HPDE6-E6E7 (cell line): ENCODE results near the gene TDO2.
A peak's percentile ranks its signal among the peaks of the same experiment; 100 is the strongest.
"Not testable (repeated sequence)": the region's sequence is repeated elsewhere in the genome, so short reads cannot be mapped to it uniquely, and the experiment has no call there.

Source experiments
- DNase-seq: peaks from one replicate; pipeline ENCODE4 v3.0.0; 2011; ENCODE audit warnings: missing footprints; ENCODE audit errors: extremely low spot score

Gene TDO2

DNA sequence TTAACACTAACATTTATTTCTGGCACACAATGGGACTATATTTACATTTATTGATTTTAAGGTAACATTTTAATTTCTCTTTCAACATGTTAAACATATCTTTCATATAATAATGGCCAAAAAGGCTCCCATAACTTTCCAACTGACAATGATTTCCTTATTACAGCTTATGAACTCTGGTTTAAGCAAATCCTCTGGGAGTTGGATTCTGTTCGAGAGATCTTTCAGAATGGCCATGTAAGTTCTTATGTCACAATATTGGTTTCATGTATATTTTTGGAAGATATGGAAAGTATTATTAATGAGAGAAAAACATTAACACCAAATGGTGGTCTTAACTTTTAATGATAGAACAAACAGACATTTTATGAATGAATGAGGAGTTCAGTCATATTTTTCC is 4.1 kb downstream of the TDO2 start:
- no peak for DNase-seq

DNA sequence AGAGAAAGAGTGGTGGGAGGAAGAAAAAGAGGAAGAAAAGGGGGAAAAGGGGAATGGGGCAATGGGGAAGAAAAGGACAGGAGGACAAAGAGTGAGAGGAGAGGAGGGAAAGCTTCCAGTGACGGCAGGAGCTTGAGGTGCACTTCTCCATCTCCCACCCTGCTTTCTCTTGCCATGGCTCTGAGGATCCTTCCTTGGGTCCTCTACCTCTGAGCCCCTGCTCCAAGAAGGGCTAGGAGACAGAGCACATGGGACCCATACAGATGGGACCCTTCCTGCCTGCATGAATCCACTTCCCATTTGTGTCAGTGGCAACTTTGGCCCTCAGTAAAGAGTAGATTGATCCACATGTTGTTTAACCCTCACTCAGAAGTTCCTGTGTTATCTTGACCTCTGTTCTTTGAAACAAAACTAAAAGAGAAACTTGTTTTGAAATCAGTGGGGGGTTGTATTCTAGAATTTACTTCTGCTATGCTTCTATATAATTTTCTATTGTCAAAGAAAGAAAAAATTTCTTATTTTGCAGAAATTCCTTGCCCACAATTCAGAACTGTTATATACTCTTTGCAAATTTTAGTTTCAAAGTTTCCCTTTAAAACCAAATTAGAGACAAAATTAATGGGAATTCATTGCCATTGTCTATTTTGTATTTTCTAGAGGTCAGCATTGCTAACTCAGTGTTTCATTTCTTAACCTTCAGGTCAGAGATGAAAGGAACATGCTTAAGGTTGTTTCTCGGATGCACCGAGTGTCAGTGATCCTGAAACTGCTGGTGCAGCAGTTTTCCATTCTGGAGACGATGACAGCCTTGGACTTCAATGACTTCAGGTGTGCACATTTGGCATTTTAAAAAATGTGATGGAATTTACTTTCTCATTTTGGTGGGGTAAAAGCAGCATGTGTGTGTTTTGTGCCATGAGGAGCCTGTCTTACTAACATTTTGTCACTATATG is 5.0 kb downstream of the TDO2 start:
- no peak for DNase-seq

DNA sequence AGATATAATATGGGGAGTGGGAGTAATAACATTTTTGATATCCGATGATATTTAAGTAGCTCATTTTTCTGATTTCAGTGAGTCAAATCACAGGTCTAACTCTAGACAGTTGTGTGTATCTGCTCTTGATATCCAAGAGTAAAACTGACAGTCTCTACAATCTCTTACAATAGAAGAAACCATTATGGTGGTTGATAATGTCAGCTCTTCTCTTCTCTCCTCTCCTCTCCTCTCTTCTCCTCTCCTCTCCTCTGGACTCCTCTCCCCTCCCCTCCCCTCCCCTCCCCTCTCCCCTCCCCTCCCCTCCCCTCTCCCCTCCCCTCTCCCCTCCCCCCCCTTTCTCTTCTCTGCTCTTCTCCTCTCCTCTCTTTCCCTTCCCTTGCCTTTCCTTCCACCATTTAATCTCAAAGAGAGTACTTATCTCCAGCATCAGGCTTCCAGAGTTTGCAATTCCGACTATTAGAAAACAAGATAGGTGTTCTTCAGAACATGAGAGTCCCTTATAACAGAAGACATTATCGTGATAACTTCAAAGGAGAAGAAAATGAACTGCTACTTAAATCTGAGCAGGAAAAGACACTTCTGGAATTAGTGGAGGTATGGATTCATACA is 6.2 kb downstream of the TDO2 start:
- DNase-seq = no peak

DNA sequence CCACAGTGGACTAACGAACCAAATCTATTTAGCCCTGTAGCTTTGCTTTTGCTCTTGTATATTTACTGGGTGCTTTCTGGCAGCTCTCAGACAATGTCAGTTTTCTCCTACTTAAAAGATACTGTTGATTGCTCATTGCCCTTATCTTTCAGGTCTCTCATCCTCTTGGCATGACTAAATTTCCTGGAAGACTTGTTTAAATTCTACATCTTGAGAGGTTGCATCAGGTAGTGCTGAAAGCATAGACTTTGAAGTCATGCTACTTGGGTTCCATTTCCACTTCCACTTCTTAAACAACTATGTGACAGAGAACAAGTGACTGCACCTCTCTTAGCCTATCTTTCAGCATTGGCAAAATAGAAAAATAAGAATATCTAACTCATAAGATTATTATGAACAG is 8.4 kb downstream of the TDO2 start:
- DNase-seq = no peak

DNA sequence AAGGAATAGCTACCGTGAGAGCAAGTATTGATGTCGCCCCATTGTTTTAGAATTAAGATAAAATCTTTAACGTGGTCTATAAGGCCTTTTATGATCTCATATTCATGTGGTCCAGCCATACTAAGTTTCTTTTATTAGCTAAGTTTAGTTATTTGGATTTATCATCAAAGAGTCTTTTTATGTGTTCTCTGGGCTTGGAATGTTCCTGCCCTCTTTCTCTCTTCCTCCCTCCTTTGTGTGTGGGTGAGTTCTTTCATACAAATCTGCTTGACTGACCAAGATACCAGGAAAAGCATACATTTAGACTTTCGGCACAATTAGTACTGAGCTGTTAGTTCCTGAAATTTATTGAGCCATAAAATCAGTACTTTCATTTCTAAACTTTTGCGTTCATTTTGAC is 11.3 kb downstream of the TDO2 start:
- DNase-seq = no peak

DNA sequence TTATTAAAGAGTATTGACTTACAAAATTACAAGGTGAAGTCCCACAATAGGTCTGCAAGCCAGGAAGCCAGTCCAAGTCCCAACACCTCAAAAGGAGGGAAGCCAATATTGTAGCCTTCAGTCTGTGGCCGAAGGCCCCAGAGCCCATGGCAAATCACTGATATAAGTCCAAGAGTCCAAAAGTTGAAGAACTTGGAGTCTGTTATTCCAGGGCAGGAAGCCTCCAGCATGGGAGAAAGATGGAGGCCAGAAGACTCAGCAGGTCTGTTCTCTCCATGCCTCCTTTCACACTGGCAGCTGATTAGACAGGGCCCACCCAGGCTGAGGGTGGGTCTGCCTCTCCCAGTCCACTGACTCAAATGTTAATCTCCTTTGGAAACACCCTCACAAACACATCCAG is 18.1 kb downstream of the TDO2 start:
- DNase-seq = no peak

DNA sequence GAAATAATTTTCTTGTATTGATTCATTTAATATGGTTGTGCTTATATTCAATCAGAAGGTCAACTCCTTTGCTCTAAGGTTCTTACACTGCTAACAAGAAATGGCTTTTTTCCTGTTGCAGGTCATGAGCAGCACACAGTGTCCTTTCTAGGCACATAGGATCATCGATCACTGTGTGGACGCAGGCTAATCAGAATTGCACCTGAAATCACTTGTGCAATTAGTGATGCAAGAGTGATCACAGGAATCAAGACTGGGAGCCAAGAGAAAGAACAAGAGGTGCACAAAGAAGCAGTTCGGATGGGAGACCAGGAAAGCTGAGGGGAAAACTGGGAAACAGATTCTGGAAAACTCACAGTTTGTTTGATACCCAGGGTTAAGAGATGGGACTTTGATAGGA is 21.1 kb downstream of the TDO2 start:
- DNase-seq = no peak

DNA sequence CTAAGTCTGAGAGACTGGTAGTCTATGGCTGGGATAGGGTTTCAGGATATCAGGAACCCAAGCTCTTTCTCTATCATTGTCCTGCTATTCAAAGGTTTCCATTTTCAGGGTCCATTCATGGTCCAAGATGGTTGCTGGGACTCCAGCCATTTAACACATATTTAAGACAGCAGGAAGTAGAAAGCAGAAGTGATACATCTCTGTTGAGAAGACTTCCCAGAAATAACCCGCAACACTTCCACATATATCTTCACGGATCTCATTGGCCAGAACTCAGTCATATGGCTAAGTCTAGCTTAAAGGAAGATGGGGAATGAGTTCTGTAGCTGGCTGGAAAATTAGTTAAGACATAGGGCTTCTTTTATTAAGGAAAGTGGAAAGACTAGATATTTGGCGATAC is 26.3 kb downstream of the TDO2 start:
- no peak for DNase-seq

DNA sequence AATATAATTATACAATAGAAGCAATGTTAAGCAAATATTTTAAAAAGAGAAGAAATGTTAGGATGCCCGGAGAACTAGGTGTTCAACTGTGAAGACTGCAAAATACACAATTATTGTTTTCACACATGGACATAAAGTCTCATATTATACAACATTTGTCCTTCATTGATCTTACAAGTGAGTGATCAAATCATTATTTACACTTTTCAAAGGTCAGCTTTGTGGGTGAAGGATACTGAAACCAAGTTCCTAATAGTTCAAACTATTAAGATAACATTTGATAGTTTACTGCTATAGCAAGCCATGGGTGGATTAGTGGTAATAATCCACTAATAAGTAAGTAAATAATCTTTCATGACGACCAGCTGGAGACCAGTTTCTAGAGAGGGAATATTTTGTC is 26.8 kb downstream of the TDO2 start:
- no peak for DNase-seq

DNA sequence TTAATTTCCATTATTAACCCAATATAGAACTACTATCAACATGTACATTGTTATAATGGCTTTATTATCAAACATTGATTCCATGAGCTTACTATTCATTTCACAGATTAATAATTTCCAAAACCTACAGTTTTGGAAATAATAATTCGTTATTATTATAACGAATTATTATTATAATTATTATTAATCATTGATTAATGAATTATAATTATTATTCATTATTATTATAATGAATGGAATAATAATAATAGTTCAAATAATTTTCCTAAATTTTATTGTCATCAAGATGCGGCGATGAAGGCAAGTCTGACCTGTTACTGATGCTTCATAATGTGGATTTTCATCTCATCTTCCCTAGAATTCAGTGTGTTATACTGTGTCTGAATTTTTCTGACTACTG is 28.1 kb downstream of the TDO2 start:
- no peak for DNase-seq

DNA sequence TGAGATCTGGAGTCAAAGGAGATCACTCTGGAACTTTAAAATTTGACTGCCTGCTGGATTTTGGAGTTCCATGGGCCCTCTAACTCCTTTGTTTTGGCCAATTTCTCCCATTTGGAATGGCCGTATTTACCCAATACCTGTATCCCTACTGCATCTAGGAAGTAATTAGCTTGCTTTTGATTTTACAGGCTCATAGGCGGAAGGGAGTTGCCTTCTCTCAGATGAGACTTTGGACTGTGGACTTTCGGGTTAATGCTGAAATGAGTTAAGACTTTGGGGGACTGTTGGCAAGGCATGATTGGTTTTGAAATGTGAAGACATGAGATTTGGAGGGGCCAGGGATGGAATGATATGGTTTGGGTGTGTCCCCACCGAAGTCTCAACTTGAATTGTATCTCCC is 31.1 kb downstream of the TDO2 start:
- DNase-seq = not testable (repeated sequence)

DNA sequence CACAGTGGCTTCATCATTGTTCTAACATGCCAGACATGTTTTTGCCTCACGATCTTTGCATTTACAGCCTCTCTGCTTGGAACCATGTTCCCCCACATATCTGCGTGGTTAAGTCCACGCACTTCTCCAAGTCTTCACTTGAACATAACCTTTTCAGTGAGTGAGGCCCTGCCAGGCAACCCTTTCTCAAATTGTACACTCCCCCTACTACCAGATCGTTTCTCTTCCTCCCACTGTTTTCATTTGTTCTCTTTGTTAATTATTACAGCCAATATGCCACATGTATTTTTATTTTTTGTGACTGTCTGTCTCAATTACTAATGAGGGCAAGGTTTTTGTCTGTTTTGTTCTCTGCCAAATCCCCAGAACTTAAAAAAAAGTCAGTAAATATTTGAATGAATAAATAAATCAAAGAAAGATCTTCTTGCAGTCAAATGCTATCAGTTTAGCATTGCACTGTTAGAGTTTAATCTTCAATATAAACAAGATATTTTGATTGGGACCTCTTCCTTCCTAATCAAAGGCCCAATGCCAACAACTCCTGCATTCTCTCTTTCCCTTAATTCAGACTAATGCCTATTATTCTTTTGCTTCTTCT is 32.0 kb downstream of the TDO2 start:
- DNase-seq = no peak

DNA sequence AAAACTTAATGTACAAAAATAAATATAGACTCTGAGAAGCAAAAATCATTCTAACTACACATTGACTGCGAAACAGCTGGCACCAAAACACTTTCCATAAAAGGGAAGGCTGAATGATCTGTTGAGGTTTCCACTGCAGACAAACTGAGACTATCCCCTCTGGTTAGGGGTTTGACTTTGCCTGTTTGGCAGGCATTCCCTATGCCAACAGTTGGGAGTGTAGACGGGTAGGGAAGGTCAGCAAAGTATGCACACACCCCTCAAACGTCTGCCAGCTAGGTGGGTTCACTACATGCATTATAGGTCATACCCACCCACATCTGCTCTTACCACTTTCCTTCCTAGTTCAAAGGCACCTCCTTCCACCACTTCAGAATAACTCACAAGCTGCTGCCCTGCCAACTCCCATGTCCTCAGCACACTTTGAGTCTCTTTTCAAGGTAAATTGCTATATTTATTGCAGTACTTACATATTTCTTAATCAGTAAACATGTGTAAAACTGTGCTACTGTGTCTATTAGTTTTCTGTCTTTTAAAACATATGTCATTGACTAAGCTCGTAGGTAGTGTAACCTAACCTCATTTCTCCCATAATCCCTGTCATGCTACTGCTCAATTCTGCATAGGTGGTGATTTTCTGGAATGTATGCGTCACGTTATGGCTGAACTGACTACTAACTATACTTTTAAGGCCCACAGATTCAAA is 37.7 kb downstream of the TDO2 start:
- DNase-seq = no peak

DNA sequence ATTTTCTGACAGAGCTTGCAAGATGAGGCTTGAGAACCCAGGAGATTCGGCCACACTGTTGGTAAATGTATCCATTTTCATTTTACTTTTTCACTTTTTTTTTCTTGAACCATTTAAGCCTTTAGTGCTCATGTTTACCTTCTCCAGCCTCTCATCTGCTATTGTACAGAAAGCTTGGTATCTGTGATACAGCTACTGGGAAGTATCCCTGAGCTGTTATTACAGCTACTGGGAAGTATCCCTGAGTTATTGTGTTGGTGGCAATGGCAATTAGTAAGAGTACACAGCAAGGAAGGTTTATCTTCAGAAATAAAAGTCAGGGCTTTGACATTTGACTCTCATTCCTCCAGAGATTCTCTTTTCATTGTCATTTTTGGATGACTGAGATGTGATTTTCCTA is 38.3 kb downstream of the TDO2 start:
- DNase-seq = no peak

DNA sequence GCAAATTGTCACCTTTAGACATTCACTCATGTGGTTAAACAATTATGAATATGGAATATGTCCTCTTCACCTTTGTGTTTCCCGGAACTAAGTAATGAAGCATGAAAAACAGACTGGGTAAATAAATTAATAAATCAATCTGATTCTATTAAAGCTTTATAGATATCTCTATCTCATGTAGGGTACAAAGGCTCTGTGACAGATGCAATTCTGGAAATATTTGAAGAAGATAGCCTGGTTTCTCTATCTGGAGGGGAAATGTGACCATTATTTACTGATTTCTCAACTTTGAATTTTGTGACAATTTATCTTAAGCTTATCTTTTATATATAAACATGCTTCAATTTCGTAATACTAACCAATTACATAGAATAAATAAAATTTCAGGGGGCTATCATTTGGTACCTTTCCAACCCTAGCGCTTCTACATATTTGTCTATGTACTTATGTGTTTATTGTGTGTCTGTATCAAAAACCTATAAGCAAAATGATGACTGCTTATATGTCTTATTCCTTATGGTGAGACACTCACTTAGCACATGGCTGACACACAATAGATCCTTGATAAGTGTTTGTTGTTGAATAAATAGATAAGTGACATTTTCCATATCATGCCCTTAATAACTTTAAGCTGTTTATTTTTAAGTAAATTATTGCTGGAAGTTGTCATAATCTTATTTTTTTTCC is 40.3 kb downstream of the TDO2 start:
- DNase-seq = no peak

DNA sequence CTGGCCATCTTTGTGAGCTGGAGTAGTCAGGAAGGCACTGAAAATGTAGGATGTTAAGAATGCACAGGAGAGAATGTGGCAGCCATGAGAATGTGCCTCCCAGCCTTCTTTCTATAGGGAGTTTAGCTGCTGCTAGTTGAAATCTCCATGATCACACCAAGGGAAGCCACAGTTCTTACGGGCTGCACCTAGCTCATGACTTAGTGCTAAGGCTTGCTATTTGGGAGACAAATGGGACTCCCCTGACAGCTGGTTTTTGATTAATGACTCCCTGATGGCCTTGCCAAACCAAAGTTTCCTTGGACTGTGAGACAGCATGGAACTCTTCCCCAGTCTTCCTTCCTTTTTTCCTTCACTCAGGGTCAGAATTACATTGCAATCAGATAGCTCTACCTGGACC is 41.0 kb downstream of the TDO2 start:
- no peak for DNase-seq

DNA sequence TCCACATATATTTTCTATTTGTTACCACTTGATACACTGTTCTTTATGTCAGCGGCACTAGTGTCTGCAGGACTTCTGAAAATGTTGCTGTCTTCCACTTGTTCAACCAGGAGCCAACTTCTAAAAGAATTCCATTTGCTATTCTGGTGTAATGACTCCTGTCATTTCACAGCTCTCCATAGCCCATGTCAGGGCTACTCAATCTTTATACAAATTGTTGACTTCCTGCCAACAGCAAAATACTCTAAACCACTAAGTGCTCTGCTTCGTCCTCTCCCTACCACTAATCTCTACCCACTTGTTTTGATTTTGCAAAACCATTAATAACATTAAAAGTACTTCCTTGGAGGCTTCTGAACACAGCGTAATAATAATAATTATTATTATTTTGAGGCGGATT is 43.0 kb downstream of the TDO2 start:
- DNase-seq = no peak

DNA sequence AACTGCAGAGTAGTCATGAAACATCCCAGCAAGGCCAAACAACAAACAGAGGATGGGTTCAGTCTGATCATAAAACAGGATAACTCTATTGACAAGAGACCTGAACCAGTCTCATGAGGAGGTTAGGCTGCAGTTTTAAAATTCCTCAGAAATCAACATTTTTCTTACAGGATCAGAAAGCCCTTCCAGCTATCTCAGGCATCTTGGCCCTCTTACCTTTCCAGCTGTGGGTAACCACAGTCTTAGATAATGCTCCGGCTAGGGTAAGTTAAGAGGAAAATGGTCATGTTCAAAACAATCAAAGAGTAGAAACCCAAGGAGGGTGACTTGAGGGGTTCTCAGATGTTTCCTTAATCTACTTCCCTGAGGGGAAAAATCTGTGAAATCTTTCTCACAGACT is 45.0 kb downstream of the TDO2 start:
- no peak for DNase-seq

DNA sequence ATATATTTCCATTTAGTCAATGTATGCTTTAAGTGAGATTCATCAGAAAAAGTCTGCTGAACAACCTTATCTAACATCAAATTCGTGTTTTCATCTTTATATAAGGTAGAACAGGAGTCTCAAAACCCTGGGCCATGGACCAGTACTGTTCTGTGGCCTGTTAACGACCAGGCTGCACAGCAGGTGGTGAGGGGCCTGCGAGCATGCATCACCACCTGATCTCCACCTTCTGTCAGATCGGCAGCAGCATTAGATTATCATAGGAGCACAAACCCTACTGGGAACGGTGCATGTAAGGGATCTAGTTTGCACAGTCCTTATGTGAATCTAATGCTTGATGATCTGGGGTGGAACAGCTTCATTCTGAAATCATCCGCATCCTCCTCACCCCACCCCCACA is 47.0 kb downstream of the TDO2 start:
- no peak for DNase-seq

DNA sequence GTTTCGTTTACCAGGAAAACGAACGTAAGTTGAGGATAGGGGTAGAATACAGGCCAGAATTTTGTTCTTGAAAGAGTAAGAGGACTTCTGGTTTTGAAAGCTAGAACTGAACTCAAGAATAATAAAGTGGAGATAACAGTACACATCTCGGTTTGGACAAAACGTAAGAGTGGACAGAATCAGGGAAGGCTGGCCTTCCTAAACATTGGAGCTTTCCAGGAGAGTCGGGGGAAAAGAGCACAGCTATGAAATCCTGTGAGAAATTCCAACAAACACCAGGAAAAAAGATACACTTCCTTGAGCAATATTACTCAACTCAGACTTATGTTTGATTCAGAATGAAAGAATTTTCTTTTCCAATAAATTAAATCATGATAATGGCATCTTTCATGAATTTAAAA is 49.0 kb downstream of the TDO2 start:
- DNase-seq = no peak

DNA sequence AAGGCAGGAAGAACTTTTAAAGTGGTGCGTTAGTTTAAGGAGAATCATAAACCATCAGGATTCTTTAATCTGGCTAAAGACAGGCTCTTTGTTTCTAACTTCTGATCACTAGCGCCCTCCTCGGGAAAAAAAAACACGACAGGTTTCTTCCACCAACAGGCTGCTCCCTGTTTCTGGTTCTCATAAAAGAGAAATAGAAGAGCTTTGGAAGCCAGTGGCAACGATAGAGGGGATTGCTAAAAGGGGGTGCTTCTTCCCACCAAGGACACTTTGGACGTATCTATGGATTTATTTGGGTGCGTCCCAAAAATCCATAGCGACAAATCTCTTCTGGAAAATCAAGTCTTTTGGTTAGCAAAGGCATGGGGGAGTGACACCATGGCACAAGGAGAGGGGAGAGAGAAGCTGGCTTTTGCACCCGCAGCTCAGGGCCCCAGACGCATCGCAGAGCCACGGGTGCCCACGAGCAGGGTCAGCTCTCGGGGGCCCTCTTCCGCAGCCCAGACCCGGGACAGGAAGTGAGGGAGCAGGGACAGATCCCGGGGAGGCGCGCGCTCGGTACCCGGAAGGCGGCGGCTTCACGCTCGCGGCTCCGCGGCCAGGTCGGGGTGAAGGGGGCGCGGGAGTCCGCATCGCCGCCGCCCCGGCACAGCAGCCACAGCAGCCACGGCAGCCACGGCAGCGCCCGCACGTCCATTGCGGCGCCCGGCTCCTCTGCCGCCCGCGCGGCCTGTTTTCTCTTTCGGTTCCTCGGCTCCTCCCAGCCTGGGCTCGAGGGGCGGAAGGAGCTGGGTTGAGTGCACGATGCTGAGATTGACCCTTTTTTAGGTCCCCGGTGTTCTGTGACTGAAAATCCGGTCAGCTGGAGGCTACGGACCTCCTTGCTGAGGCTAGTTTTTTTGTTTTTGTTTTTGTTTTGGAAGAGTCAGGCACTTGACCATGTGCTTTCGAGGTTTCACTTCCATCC is 49.9 kb downstream of the TDO2 start, which contains the start of gene CTSO:
Gene CTSO, minus strand, starts transcription at position 716 of the 967 bp plus-strand sequence. Its CDS starts 19 bp downstream, at position 697.
- peak; percentile 44 for DNase-seq
